HG02884 (cell line): Measurements from ENCODE around the gene BCR.

Experiments used
- ATAC-seq: cut with Tn5 transposase; IDR thresholded peaks from one replicate; pipeline ENCODE4 v1.9.1; 2021; ENCODE audit warnings: mild to moderate bottlenecking, moderate library complexity; ENCODE audit not compliant: unreplicated experiment

The BCR gene

GRCh38 chr22:23258826-23259170 lies 78.5 kb downstream of the BCR start:
- no peak for ATAC-seq

- ATAC-seq: no peak
Observed at GRCh38 chr22:23259916-23260644, 79.8 kb downstream of the BCR start.

GRCh38 chr22:23260645-23261581 lies 80.6 kb downstream of the BCR start:
- ATAC-seq: no peak

- no peak for ATAC-seq
Observed at GRCh38 chr22:23261900-23262450, 81.7 kb downstream of the BCR start.

- no peak for ATAC-seq
Observed at GRCh38 chr22:23262518-23263332, 82.4 kb downstream of the BCR start.

- ATAC-seq: no peak
Observed at GRCh38 chr22:23263651-23264555, 83.6 kb downstream of the BCR start.

- no peak for ATAC-seq
Observed at GRCh38 chr22:23264610-23265367, 84.5 kb downstream of the BCR start.

GRCh38 chr22:23265368-23265700 lies 85.0 kb downstream of the BCR start:
- no peak for ATAC-seq

- no peak for ATAC-seq
Observed at GRCh38 chr22:23266780-23267179, 86.5 kb downstream of the BCR start.

- no peak for ATAC-seq
Observed at GRCh38 chr22:23267226-23268043, 87.1 kb downstream of the BCR start.

- ATAC-seq: no peak
Observed at GRCh38 chr22:23268139-23268712, 87.9 kb downstream of the BCR start.

- ATAC-seq: no peak
Observed at GRCh38 chr22:23268877-23269276, 88.6 kb downstream of the BCR start.

- no peak for ATAC-seq
Observed at GRCh38 chr22:23269441-23270211, 89.3 kb downstream of the BCR start.

GRCh38 chr22:23270212-23270733 lies 90.0 kb downstream of the BCR start:
- no peak for ATAC-seq

- ATAC-seq: no peak
Observed at GRCh38 chr22:23270798-23271596, 90.7 kb downstream of the BCR start.

GRCh38 chr22:23271597-23271908 lies 91.2 kb downstream of the BCR start:
- ATAC-seq: no peak

- no peak for ATAC-seq
Observed at GRCh38 chr22:23272371-23272770, 92.1 kb downstream of the BCR start.
